Measurements from ENCODE around the gene GTF2A1L. TPM values are rescaled to one million over a fixed set of nuclear protein-coding genes. Genes with fewer than 3 reads are reported as not detected.

Gene GTF2A1L, protein sequence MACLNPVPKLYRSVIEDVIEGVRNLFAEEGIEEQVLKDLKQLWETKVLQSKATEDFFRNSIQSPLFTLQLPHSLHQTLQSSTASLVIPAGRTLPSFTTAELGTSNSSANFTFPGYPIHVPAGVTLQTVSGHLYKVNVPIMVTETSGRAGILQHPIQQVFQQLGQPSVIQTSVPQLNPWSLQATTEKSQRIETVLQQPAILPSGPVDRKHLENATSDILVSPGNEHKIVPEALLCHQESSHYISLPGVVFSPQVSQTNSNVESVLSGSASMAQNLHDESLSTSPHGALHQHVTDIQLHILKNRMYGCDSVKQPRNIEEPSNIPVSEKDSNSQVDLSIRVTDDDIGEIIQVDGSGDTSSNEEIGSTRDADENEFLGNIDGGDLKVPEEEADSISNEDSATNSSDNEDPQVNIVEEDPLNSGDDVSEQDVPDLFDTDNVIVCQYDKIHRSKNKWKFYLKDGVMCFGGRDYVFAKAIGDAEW
- total RNA-seq: 10 to 100 TPM; 24.4 to 36.1 TPM
- 99.0 TPM for polyA plus RNA-seq (ENCODE audit: insufficient read depth, low read depth, low replicate concordance)
- long read RNA-seq, donor 1, partial matches to known transcripts: 19 of 19 reads
- long read RNA-seq, donor 1, other reads (novel, unspliced or antisense): 0 of 19 reads
- long read RNA-seq, donor 2: 0 reads

DNA sequence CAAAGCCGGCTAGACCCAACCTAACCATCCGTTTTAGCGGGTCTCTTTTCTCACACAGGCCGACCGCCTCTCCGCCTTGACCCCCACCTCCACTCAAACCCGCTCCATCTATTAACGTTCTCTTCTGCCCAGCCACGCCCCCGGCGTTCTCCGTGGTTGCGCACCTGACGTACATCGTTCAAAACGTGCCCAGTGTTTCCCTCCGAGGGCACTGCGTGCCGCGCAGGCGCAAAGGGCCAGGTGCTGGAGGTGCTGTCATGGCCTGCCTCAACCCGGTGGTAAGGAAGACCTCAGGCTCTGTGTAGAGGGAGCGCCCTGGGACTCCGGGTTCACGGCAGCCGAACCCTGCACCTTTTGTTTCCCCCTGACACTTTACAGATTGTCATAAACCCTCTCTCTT is at the start of gene GTF2A1L:
GTF2A1L (plus strand) TSS at position 239 of the 400 bp plus-strand sequence; CDS start at position 258, 19 bp downstream.
- H3K27me3 ChIP-seq: no peaks in the 10 kb centered on the region
- no peaks in the 10 kb centered on the region for H3K4me1 ChIP-seq
- intact Hi-C loops (cut with DNase I; ENCODE audit: low total_unique reads): no loop called here
- TF ChIP-seq POLR2A (IDR thresholded peaks at IDR 0.05): no peak
- TF ChIP-seq, protein P1, sequence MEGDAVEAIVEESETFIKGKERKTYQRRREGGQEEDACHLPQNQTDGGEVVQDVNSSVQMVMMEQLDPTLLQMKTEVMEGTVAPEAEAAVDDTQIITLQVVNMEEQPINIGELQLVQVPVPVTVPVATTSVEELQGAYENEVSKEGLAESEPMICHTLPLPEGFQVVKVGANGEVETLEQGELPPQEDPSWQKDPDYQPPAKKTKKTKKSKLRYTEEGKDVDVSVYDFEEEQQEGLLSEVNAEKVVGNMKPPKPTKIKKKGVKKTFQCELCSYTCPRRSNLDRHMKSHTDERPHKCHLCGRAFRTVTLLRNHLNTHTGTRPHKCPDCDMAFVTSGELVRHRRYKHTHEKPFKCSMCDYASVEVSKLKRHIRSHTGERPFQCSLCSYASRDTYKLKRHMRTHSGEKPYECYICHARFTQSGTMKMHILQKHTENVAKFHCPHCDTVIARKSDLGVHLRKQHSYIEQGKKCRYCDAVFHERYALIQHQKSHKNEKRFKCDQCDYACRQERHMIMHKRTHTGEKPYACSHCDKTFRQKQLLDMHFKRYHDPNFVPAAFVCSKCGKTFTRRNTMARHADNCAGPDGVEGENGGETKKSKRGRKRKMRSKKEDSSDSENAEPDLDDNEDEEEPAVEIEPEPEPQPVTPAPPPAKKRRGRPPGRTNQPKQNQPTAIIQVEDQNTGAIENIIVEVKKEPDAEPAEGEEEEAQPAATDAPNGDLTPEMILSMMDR (IDR thresholded peaks at IDR 0.05): no peak
- no peaks in the 10 kb centered on the region for H3K36me3 ChIP-seq (ENCODE audit: low read depth, missing control alignments)
- no peak within 1 kb of the TSS for H3K27ac ChIP-seq
- 50 to 58% methylated on average over 26 of the region's 26 CpGs for WGBS, 2 donors
- no peaks in the 10 kb centered on the region for H3K9me3 ChIP-seq
- DNase-seq: peak; percentile 76
- peak within 1 kb of the TSS; percentile 3 to 6 for H3K4me3 ChIP-seq

GRCh38 chr2:48568547-48568946 is 49.1 kb upstream of the GTF2A1L start:
- TF ChIP-seq POLR2A (IDR thresholded peaks at IDR 0.05): no peak
- TF ChIP-seq, protein P1 (IDR thresholded peaks at IDR 0.05): no peak
- peaks cover 4% of the 10 kb centered on the region for H3K4me1 ChIP-seq
- no peaks in the 10 kb centered on the region for H3K9me3 ChIP-seq
- no peak overlapping the region for H3K4me3 ChIP-seq
- intact Hi-C loops (cut with DNase I; ENCODE audit: low total_unique reads): no loop called here
- 63 to 76% methylated on average over 4 of the region's 4 CpGs for WGBS, 2 donors
- DNase-seq: no peak
- no peaks in the 10 kb centered on the region for H3K27me3 ChIP-seq
- no peak overlapping the region for H3K27ac ChIP-seq
- H3K36me3 ChIP-seq (ENCODE audit: low read depth, missing control alignments): no peaks in the 10 kb centered on the region

DNA sequence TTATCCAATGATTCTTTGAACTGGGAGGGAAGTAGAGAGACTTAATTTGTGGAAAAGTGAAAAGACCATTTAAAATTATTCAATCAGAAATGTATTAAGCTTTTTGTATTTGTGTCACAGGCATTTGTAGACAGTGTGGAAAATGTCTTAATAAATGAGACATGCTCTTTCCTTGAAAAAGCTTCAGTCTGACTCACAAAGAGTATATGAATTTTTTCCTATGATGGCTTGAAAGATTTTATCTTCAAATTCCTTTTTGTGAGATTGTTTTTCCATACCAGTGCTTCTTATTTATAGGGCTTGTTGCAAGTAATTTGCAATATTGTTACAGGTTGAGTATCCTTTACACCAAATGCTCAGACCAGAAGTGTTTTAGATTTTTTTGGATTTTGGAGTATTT is 48.2 kb upstream of the GTF2A1L start:
- DNase-seq: no peak
- no peak overlapping the region for H3K27ac ChIP-seq
- no peaks in the 10 kb centered on the region for H3K9me3 ChIP-seq
- intact Hi-C loops (cut with DNase I; ENCODE audit: low total_unique reads): no loop called here
- no peak overlapping the region for H3K4me3 ChIP-seq
- no peak for TF ChIP-seq POLR2A (IDR thresholded peaks at IDR 0.05)
- TF ChIP-seq, protein P1 (IDR thresholded peaks at IDR 0.05): no peak
- no peaks in the 10 kb centered on the region for H3K27me3 ChIP-seq
- peaks cover 4% of the 10 kb centered on the region for H3K4me1 ChIP-seq
- H3K36me3 ChIP-seq (ENCODE audit: low read depth, missing control alignments): no peaks in the 10 kb centered on the region

DNA sequence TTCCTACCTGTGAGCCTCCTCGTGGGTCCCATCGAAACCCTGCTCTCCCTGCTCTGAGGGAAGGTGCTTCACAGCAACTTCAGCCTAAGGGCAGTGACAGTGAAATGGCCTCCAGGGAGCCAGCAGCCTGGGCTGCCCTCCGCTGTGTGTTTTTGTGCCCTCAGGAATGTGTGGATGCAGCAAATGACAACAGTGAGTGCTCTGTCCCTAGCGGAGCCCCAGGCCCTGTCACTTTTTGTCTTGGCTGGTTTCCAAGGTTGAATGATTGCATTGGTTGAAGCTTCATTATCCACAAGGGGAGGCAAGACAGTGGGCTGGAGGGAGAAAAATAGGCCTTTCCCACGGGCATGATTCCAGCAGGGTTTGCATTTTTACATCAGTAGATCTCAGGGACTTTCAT is 44.8 kb upstream of the GTF2A1L start:
- Histone ChIP-seq H3K4me3 (no peak overlapping the region), H3K4me1 (peaks cover 4% of the 10 kb centered on the region), H3K27me3 (no peaks in the 10 kb centered on the region), H3K36me3 (ENCODE audit: low read depth, missing control alignments) (no peaks in the 10 kb centered on the region), H3K9me3 (no peaks in the 10 kb centered on the region), H3K27ac (no peak overlapping the region)
- WGBS, 2 donors: 67 to 86% methylated on average over 4 to 5 of the region's 5 CpGs
- TF ChIP-seq, protein P1 (IDR thresholded peaks at IDR 0.05): no peak
- TF ChIP-seq POLR2A (IDR thresholded peaks at IDR 0.05): no peak
- DNase-seq: no peak
- intact Hi-C loops (cut with DNase I; ENCODE audit: low total_unique reads): no loop called here
